HEK293T (cell line): ENCODE measurements around the gene NMNAT2.

ENCODE experiments used
- ARNT ChIP-seq: fragments of 450-650 bp; IDR thresholded peaks from 2 replicates; pipeline ENCODE4 v1.6.1; 2017; ENCODE audit warnings: mild to moderate bottlenecking
- BHLHE40 ChIP-seq: fragments of 450-650 bp; IDR thresholded peaks from 2 replicates; pipeline ENCODE4 v1.6.1; 2016; ENCODE audit warnings: mild to moderate bottlenecking, moderate library complexity, borderline replicate concordance
- FOXA1 ChIP-seq: fragments of 450-650 bp; IDR thresholded peaks from 2 replicates; pipeline ENCODE4 v1.6.1; 2016; ENCODE audit warnings: mild to moderate bottlenecking
- FOXM1 ChIP-seq: fragments of 450-650 bp; IDR thresholded peaks from 2 replicates; pipeline ENCODE4 v1.6.1; 2017; ENCODE audit warnings: mild to moderate bottlenecking, borderline replicate concordance
- LEF1 ChIP-seq: fragments of 450-650 bp; IDR thresholded peaks from 2 replicates; pipeline ENCODE4 v1.6.1; 2017; ENCODE audit warnings: mild to moderate bottlenecking, borderline replicate concordance
- SP1 ChIP-seq: fragments of 450-650 bp; IDR thresholded peaks from 2 replicates; pipeline ENCODE4 v1.6.1; 2017
- TF ChIP-seq, protein P1 (sequence below): fragments of 450-650 bp; IDR thresholded peaks from 2 replicates; pipeline ENCODE4 v1.6.1; 2016

DNA sequence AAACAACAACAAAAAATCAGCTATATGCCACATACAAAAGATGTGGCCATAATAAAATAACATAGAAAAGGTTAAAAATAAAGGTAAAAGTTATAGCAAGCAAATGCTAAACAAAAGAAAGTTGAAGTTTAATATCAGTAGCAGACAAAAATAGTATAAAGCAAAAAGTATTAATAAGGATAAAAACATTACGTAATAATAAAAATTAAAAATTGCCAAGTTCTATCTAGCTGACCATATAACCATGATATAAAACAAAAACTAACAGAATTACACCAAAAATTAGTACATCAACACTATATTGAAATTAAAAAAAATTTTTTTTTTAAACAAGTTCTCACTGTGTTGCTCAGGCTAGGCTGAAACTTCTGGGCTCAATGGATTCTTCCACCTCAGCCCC, 38.6 kb upstream of the NMNAT2 start:
- TF ChIP-seq FOXA1: no peak
- no peak for TF ChIP-seq BHLHE40
- no peak for TF ChIP-seq LEF1
- no peak for TF ChIP-seq ARNT
- TF ChIP-seq, protein P1, sequence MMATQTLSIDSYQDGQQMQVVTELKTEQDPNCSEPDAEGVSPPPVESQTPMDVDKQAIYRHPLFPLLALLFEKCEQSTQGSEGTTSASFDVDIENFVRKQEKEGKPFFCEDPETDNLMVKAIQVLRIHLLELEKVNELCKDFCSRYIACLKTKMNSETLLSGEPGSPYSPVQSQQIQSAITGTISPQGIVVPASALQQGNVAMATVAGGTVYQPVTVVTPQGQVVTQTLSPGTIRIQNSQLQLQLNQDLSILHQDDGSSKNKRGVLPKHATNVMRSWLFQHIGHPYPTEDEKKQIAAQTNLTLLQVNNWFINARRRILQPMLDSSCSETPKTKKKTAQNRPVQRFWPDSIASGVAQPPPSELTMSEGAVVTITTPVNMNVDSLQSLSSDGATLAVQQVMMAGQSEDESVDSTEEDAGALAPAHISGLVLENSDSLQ: no peak
- TF ChIP-seq SP1: no peak
- TF ChIP-seq FOXM1: no peak
